ENCODE data around the gene ALPL.

DNA sequence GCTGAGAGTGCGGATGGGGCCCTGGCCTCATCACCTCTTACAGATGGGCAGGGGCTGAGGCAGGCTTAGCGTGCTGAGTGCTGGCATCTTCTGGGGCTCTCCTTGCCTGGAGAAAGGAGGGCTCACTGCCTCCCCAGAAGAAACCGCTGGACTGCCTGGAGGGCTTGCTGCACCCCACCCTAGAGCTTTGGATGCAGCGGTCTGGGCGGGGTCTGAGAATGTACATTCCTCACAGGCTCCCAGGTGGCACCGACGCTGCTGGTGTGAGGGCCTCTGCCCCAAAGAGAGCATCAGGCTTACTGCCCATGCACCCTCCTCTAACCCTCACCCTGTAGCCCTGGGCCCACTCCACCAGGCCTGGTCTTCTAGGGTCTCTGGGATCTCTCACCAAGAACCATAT lies 108.8 kb downstream of the ALPL start:
- TF ChIP-seq MEIS2 (IDR thresholded peaks at IDR 0.05; ENCODE audit: partially characterized antibody) (no peak), CBX5 (IDR thresholded peaks at IDR 0.05; ENCODE audit: borderline replicate concordance, low read depth) (no peak)
- TF ChIP-seq, protein P1, sequence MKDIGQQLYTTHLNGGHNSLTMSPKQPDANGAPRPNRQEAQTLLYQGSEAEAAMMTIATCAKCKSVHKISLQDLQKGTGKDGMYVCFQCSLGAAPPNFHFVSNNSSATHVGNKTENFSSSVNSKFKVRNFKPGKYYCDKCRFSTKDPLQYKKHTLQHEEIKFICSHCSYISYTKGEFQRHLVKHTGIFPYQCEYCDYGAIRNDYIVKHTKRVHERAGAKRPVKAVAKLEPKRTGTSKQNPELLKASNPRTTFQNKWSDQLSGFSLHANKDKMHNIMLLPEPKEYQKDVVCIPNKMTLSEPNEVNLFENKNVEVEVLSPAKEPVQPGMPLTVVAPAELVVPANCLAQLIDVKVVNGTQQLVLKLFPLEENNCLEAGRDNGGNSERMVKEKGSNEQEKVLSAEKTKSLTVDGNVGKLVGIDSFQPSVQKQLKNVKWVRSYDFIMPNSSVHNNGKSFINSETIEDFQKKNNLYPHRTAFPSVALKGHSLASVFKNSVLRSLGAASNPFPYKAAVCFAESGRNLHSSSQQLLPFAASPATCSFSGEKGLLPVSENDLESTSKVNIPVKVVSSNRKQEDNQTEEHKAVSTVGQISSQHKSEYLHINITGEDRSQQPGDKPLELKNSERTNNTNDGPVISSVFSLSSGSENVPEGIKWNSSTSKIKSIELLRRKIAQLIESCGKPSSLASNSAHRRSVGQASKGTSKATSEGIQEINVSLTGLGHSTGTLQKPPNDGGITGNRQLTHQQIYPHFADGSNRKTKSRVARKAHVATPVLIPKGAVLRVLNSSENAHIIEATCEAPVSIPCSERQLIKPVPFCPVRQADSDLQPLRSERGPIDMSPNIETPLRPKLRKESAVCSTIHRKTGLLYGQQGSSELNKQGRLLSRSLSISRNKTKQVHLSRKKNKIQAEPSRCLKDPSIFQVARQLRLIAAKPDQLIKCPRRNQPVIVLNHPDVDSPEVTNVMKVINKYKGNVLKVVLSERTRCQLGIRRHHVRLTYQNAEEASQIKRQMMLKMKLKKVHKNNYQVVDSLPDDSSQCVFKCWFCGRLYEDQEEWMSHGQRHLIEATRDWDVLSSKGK (CRISPR knock-in tag; IDR thresholded peaks at IDR 0.05): no peak
- TF ChIP-seq, protein P2, sequence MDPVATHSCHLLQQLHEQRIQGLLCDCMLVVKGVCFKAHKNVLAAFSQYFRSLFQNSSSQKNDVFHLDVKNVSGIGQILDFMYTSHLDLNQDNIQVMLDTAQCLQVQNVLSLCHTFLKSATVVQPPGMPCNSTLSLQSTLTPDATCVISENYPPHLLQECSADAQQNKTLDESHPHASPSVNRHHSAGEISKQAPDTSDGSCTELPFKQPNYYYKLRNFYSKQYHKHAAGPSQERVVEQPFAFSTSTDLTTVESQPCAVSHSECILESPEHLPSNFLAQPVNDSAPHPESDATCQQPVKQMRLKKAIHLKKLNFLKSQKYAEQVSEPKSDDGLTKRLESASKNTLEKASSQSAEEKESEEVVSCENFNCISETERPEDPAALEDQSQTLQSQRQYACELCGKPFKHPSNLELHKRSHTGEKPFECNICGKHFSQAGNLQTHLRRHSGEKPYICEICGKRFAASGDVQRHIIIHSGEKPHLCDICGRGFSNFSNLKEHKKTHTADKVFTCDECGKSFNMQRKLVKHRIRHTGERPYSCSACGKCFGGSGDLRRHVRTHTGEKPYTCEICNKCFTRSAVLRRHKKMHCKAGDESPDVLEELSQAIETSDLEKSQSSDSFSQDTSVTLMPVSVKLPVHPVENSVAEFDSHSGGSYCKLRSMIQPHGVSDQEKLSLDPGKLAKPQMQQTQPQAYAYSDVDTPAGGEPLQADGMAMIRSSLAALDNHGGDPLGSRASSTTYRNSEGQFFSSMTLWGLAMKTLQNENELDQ (CRISPR knock-in tag; IDR thresholded peaks at IDR 0.05; ENCODE audit: borderline replicate concordance): no peak
